Stimulated activated naive CD8-positive, alpha-beta T cell treated with anti-CD3 and anti-CD28 coated beads, Interleukin-15, amount 100 ng/mL, for 72 hours (primary cell): ENCODE data around the gene IRAK3.
A peak's percentile ranks its signal among the peaks of the same experiment; 100 is the strongest.
"Not testable (repeated sequence)": the region's sequence is repeated elsewhere in the genome, so short reads cannot be mapped to it uniquely, and the experiment has no call there.

ENCODE experiments used
- ATAC-seq: fragments of 150-1000 bp; cut with Tn5 transposase; 2 replicates; pipeline ENCODE4 v1.10.0; 2021; ENCODE audit warnings: mild to moderate bottlenecking, moderate library complexity
- DNase-seq, 2 donors: peaks; one replicate each; pipeline ENCODE4 v3.0.0; 2021 to 2022
- H3K27ac Mint-ChIP-seq, 2 donors: one replicate each; pipeline ENCODE4 v1.8.0; 2022; ENCODE audit warnings: mild to moderate bottlenecking in 2 of 2, mixed read lengths in 2 of 2, moderate library complexity in 2 of 2
- H3K27me3 Mint-ChIP-seq: one replicate; pipeline ENCODE4 v1.8.0; 2022; ENCODE audit warnings: mixed read lengths
- H3K4me1 Mint-ChIP-seq: one replicate; pipeline ENCODE4 v1.8.0; 2022; ENCODE audit warnings: mild to moderate bottlenecking, mixed read lengths
- H3K4me3 Mint-ChIP-seq, 2 donors: one replicate each; pipeline ENCODE4 v1.8.0; 2022; ENCODE audit warnings: mild to moderate bottlenecking in 2 of 2, mixed read lengths in 2 of 2, moderate library complexity in 1 of 2
- H3K9me3 Mint-ChIP-seq, 2 donors: one replicate each; pipeline ENCODE4 v1.8.0; 2022; ENCODE audit warnings: mixed read lengths in 2 of 2

The IRAK3 gene

DNA sequence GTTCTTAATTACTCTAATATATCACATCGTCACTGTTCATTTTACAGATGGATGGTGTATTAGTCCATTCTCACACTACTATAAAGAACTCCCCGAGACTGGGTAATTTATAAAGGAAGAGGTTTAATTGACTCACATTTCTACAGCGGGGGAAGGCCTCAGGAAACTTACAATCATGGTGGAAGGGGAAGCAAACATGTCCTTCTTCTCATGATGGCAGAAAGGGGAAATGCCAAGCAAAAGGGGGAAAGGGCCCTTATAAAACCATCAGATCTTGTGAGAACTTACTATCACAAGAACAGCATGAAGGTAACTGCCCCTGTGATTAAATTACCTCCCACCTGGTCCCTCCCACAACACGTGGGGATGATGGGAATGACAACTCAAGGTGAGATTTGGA is 25.7 kb upstream of the IRAK3 start:
- ATAC-seq (no peak), DNase-seq (no peak)
- H3K4me1 Mint-ChIP-seq: peaks cover 72% of the 10 kb centered on the region
- H3K27me3 Mint-ChIP-seq: no peaks in the 10 kb centered on the region
- H3K4me3 Mint-ChIP-seq: no peak overlapping the region
- no peak overlapping the region for H3K27ac Mint-ChIP-seq
- peaks cover 22 to 23% of the 10 kb centered on the region in 2 donors for H3K9me3 Mint-ChIP-seq

DNA sequence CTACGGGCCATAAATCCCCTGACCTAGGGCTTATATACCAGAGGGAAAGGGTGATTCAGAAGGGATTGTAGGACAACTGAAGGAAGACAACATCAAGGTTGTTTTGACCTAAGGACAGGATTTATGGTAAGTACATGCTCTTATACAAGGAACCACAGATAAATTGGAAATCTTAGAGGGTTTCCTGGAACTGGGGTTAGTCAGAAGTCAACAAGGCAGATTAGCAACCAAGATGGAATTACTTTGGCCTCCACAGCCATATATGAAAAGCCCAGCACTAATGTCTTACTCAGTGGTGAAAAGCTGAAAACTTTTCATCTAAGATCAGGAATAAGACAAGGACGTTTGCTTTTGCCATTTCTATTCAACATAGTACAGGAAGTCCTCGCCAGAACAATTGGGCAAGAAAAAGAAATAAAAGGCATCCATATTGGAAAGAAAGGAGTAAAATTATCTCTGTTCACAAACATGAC is 24.6 kb upstream of the IRAK3 start:
- peak overlapping the region in 1 of 2 donors; percentile 10 for H3K4me3 Mint-ChIP-seq
- H3K27ac Mint-ChIP-seq: peak overlapping the region in 1 of 2 donors; percentile 13
- peaks cover 72% of the 10 kb centered on the region for H3K4me1 Mint-ChIP-seq

DNA sequence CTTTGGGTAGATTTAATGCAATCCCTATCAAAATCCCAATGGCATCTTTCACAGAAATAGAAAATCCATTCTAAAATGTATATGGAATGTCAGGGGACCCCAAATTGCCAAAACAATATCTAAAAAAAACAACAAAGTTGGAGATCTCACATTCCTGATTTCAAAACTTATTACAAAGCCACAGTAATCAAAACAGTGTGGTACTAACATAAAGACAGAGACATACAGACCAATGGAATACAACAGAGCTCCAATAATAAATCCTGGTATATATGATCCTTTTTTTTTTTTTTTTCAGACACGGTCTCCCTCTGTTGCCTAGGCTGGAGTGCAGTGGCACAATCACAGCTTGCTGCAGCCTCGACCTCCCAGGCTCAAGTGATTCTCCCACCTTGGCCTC is 23.9 kb upstream of the IRAK3 start:
- no peak for ATAC-seq
- H3K27ac Mint-ChIP-seq: no peak overlapping the region
- H3K4me3 Mint-ChIP-seq: no peak overlapping the region
- peaks cover 22 to 23% of the 10 kb centered on the region in 2 donors for H3K9me3 Mint-ChIP-seq
- H3K4me1 Mint-ChIP-seq: peaks cover 67% of the 10 kb centered on the region
- no peak for DNase-seq
- no peaks in the 10 kb centered on the region for H3K27me3 Mint-ChIP-seq

More for the DNA sequence above, 24.6 kb upstream of the IRAK3 start:
- H3K27me3 Mint-ChIP-seq: no peaks in the 10 kb centered on the region
- H3K9me3 Mint-ChIP-seq: peaks cover 22 to 23% of the 10 kb centered on the region in 2 donors
- DNase-seq (no peak), ATAC-seq (no peak)

DNA sequence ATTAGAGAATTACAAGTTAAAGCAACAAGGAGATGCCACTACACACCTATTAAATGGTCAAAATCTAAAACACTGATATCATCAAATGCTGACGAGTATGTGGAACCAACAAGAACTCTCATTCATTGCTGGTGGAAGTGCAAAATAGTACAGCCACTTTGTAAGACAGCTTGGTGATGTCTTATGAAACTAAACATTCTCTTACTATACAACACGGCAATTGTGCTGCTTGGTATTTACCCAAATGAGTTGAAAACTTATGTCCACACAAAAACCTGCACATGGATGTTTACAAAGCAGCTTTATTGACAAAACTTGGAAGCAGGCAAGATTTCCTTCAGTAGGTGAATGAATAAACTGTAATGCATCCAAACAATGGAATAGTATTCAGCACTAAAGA is 22.5 kb upstream of the IRAK3 start:
- DNase-seq (no peak), ATAC-seq (no peak)
- H3K4me3 Mint-ChIP-seq: peak overlapping the region; percentile 1 to 4
- H3K4me1 Mint-ChIP-seq: peaks cover 76% of the 10 kb centered on the region
- peaks cover 22 to 23% of the 10 kb centered on the region in 2 donors for H3K9me3 Mint-ChIP-seq
- no peak overlapping the region for H3K27ac Mint-ChIP-seq
- H3K27me3 Mint-ChIP-seq: no peaks in the 10 kb centered on the region

DNA sequence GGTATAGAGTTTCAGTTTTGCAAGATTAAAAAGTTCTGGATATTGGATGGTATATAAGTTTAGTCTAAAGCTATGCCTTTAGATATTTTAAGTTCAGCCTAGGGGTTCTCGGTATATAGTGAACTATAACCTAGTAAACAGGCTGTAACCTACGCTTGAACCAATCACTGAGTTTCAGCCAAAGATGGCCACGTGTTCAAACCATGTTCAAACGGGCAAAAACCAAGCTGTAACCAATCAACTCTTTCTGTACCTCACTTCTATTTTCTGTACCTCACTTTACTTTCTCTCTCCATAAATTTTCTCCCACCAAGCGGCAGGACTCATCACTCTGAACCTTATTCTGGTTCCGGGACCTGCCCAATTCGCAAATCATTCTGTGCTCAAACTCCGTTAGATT is 20.6 kb upstream of the IRAK3 start:
- DNase-seq: no peak
- no peaks in the 10 kb centered on the region for H3K27me3 Mint-ChIP-seq
- peak overlapping the region; percentile 4 to 81 for H3K27ac Mint-ChIP-seq
- H3K9me3 Mint-ChIP-seq: peaks cover 13 to 17% of the 10 kb centered on the region in 2 donors
- ATAC-seq: no peak
- peak overlapping the region; percentile 98 to 99 for H3K4me3 Mint-ChIP-seq
- H3K4me1 Mint-ChIP-seq: peaks cover 60% of the 10 kb centered on the region

GRCh38 chr12:66169221-66170170 is 19.5 kb upstream of the IRAK3 start, which contains the start of gene TMBIM4:
Gene TMBIM4 (minus strand): TSS chr12:66169996. CDS start chr12:66169951, 45 bp downstream.
- peak within 1 kb of the TSS; percentile 98 to 99 for H3K4me3 Mint-ChIP-seq
- H3K4me1 Mint-ChIP-seq: peaks cover 50% of the 10 kb centered on the region
- no peaks in the 10 kb centered on the region for H3K27me3 Mint-ChIP-seq

GRCh38 chr12:66170606-66171005 is 18.4 kb upstream of the IRAK3 start:
- peak overlapping the region in 1 of 2 donors; percentile 99 for H3K27ac Mint-ChIP-seq
- ATAC-seq (no peak), DNase-seq (no peak)
- H3K4me3 Mint-ChIP-seq: peak overlapping the region; percentile 98 to 99
- H3K9me3 Mint-ChIP-seq: peaks cover 2 to 8% of the 10 kb centered on the region in 2 donors
- H3K27me3 Mint-ChIP-seq: peaks cover 5% of the 10 kb centered on the region
- H3K4me1 Mint-ChIP-seq: peaks cover 44% of the 10 kb centered on the region

More at GRCh38 chr12:66169221-66170170, 19.5 kb upstream of the IRAK3 start, which contains the start of gene TMBIM4:
- ATAC-seq: peak; percentile 88
- Mint-ChIP-seq H3K27ac (peak within 1 kb of the TSS; percentile 99), H3K9me3 (peaks cover 9 to 12% of the 10 kb centered on the region in 2 donors)
- peak; percentile 81 to 89 for DNase-seq

GRCh38 chr12:66174391-66175325 is 14.4 kb upstream of the IRAK3 start:
- peaks cover 34% of the 10 kb centered on the region for H3K27me3 Mint-ChIP-seq
- not testable (repeated sequence) for H3K4me3 Mint-ChIP-seq, DNase-seq, ATAC-seq, H3K9me3 Mint-ChIP-seq, H3K4me1 Mint-ChIP-seq, H3K27ac Mint-ChIP-seq

DNA sequence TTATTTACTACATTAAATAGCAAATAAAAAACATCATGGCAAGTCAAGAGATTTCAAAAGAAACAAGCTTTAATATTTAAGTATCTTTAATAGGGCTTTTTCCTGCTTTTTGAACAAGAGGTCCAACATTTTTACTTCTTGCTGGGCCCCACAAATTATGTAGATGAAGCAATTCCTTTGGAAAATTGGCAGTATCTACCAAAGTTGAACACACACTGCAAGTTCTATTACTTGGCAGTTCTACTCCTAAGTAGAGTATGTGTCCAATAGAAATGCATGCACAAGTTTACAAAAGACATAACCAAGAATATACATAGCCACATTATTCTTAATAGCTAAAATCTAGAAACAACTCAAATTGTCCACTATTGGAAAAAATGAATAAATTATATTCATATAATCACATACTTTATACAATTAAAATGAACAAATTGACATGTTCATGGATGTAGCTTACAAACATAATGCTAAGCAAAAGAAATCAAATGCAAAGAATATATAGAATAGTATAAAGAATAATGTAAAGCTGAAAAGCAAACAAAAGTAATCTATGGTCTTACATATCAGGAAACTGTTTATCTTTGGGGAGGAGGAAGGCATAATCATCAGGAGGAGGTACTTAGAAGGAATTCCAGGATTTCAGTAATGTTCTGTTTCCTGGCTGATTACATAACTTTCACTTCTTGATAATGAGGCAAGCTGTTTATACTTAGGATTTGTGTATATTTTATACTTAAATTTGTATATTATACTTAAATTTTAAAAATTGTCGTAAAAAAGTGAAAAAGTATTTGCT is 12.7 kb upstream of the IRAK3 start:
- no peak for ATAC-seq
- no peaks in the 10 kb centered on the region for H3K4me1 Mint-ChIP-seq
- H3K27me3 Mint-ChIP-seq: peaks cover 34% of the 10 kb centered on the region
- H3K4me3 Mint-ChIP-seq: no peak overlapping the region
- no peak overlapping the region for H3K27ac Mint-ChIP-seq
- no peak for DNase-seq
- H3K9me3 Mint-ChIP-seq: no peaks in the 10 kb centered on the region

- peaks cover 7 to 9% of the 10 kb centered on the region in 2 donors for H3K9me3 Mint-ChIP-seq
- peaks cover 68% of the 10 kb centered on the region for H3K27me3 Mint-ChIP-seq
- no peak for DNase-seq
- H3K4me3 Mint-ChIP-seq: no peak overlapping the region
- H3K4me1 Mint-ChIP-seq: no peaks in the 10 kb centered on the region
- no peak overlapping the region for H3K27ac Mint-ChIP-seq
- ATAC-seq: no peak
Measured at GRCh38 chr12:66182956-66183355, 6.1 kb upstream of the IRAK3 start.

DNA sequence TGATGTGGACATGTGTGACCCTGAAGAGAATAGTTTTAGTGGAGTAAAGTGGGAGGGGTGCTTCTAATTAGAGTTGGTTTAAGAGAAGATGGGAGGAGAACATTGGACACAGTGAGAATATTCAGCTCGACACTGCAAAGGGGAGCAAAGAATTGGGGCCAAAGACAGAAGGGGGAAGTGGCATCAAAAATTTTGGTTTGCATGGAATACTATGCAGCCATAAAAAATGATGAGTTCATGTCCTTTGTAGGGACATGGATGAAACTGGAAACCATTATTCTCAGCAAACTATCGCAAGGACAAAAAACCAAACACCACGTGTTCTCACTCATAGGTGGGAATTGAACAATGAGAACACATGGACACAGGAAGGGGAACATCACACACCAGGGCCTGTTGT is 4.2 kb upstream of the IRAK3 start:
- not testable (repeated sequence) for H3K4me1 Mint-ChIP-seq, ATAC-seq, DNase-seq, H3K9me3 Mint-ChIP-seq, H3K4me3 Mint-ChIP-seq, H3K27ac Mint-ChIP-seq
- peaks cover 63% of the 10 kb centered on the region for H3K27me3 Mint-ChIP-seq

DNA sequence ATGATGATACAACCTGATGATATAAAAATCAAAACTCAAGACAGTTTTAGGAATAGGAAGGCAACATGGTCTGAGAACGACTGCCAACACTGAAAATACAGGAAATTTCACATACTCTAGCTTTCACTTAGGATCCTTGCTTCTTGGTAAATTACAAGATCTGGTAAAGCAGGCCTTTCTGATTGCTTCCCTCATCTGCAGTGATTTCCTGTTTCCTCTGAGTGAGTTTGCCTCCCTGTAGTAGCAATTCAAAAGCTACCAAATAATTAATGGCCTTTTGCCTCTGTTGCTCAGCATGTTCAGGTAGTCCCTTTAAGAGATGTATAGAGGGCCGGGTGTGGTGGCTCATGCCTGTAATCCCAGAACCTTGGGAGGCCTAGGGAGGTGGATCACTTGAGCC is 2.0 kb upstream of the IRAK3 start:
- ATAC-seq (no peak), DNase-seq (no peak)
- Mint-ChIP-seq H3K9me3 (peaks cover 7 to 9% of the 10 kb centered on the region in 2 donors), H3K27me3 (peaks cover 81% of the 10 kb centered on the region), H3K4me1 (no peaks in the 10 kb centered on the region), H3K4me3 (no peak overlapping the region), H3K27ac (no peak overlapping the region)

GRCh38 chr12:66187821-66188220 is 1.2 kb upstream of the IRAK3 start:
- Mint-ChIP-seq H3K4me1 (no peaks in the 10 kb centered on the region), H3K9me3 (peaks cover 7 to 9% of the 10 kb centered on the region in 2 donors), H3K27ac (no peak overlapping the region), H3K27me3 (peaks cover 74% of the 10 kb centered on the region), H3K4me3 (no peak overlapping the region)
- DNase-seq: no peak
- ATAC-seq: no peak

DNA sequence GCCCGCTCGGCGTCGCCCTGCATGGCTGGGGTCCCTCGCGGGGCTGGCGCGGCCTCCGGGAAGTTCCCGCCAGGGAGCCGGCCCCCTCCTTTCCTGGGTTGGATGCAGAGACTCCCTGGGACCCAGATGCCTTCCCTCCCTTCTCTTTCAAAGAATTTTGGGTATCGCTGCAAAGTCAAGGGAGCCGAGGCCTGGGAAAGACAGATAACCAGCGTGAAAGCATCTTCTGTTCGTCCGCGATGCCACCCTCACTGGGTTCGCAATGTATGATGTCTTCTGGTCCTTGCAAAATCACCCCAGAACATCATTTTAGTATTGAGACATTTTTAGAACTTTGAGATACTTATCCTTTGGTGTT is 451 bp downstream of the IRAK3 start:
- Mint-ChIP-seq H3K4me3 (peak overlapping the region in 1 of 2 donors; percentile 37), H3K27me3 (peaks cover 72% of the 10 kb centered on the region), H3K9me3 (peaks cover 5% of the 10 kb centered on the region in 2 donors), H3K27ac (no peak overlapping the region), H3K4me1 (no peaks in the 10 kb centered on the region)
- no peak for DNase-seq
- ATAC-seq: no peak

DNA sequence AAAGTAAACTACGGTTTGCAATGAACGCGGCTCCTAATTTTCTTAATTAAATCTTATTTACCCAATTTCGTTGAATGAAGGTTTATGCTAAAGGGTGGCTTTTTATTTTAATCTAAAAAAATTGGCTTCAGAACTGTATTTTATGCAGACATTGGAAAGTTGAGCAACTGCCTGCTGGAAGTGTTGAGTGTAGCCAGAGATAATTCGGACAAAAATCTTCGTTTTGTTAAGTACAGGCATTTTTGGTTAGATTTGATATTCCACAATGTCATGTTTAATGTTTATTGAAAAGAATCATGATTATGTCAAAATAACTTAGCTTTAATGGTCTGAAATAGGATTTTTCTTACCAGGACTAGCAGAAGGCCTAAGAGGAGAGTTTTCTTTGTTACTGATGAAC is 875 bp downstream of the IRAK3 start:
- Mint-ChIP-seq H3K9me3 (peaks cover under 1% of the 10 kb centered on the region in 2 donors), H3K4me1 (no peaks in the 10 kb centered on the region), H3K4me3 (no peak overlapping the region), H3K27ac (no peak overlapping the region), H3K27me3 (peaks cover 72% of the 10 kb centered on the region)
- no peak for ATAC-seq
- no peak for DNase-seq
